ENCODE results near the gene KRT38. TPM values are rescaled to one million over a fixed set of nuclear protein-coding genes. Genes with fewer than 3 reads are reported as not detected.

KRT38 gene
- polyA plus RNA-seq (2013): not detected

DNA sequence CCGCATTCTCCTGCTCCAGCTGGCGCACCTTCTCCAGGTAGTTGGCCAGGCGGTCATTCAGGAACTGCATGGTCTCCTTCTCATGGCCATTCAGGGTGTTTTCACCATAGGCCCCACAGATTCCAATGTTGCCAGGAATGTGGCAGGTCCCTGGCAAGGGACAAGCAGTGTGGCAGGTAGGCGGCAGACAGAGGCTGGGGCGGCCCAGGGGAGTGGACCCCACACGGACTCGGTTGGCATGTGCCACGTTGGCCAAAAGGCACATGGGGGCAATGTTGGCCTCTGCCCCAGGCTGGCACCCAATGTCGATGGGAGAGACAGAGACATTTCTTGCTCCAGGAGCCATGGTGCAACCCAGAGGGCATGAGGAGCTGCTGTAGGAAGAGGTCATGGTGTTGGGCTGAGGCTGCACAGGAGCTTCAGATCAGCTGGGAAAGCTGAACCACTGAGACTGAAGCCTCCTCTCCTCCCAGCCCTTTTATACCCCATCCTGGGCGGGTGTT lies at the start of gene KRT38:
KRT38 (minus strand) TSS at position 453 of the 503 bp plus-strand sequence; CDS start at position 391, 62 bp downstream.
- Histone ChIP-seq H3K36me3 (ENCODE audit: control insufficient read depth in 4 of 4, insufficient read depth in 4 of 4, low read length in 3 of 4) (no peaks in the 10 kb centered on the region), H3K27ac (ENCODE audit: insufficient read depth in 1 of 2, low read depth in 1 of 2, low read length in 2 of 2, poor library complexity in 1 of 2, severe bottlenecking in 2 of 2) (no peak within 1 kb of the TSS), H3K9me3 (ENCODE audit: control extremely low read depth in 1 of 5, control insufficient read depth in 4 of 5, insufficient read depth in 2 of 5, low read depth in 1 of 5, low read length in 4 of 5) (peaks cover 0 to 3% (median 0%) of the 10 kb centered on the region in 5 experiments), H3K4me3 (ENCODE audit: control insufficient read depth in 1 of 7, extremely low read depth in 1 of 7, insufficient read depth in 4 of 7, low read depth in 2 of 7, low read length in 6 of 7) (no peak within 1 kb of the TSS), H3K27me3 (replicated peaks in 2 of 5; ENCODE audit: control insufficient read depth in 4 of 5, insufficient read depth in 5 of 5, low read length in 4 of 5) (peaks cover 0 to 21% (median 10%) of the 10 kb centered on the region in 5 experiments), H3K4me1 (ENCODE audit: control extremely low read depth in 1 of 4, control insufficient read depth in 4 of 4, insufficient read depth in 4 of 4, low read length in 3 of 4) (no peaks in the 10 kb centered on the region)
- no peak for DNase-seq
- POLR2A ChIA-PET: no interaction called here
- CTCF ChIA-PET: no interaction called here
- WGBS (ENCODE audit: insufficient coverage): 95% methylated on average over 8 of the region's 10 CpGs

DNA sequence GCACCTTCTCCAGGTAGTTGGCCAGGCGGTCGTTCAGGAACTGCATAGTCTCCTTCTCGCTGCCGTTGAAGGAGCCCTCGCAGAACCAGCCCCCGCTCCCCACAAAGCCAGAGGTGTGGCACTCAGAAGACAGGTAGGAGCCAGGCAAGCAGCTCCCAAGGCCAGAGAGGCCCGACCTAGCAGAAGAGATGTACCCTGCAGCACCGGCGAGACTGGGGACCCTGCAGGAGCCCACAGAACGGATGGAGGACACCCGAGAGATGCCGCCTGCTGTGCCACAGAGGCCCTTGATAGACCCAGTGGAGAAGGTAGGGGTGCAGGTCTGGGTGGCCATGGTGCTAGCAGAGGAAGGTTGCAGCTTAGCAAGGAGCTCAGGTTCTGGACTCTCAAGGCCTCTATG lies 48.7 kb upstream of the KRT38 start, which contains the start of gene KRT36:
KRT36 (minus strand) TSS at position 380 of the 400 bp plus-strand sequence; CDS start at position 334, 46 bp downstream.
- peaks cover 0 to 5% (median 0%) of the 10 kb centered on the region in 4 experiments for H3K4me1 ChIP-seq (ENCODE audit: control extremely low read depth in 1 of 4, control insufficient read depth in 4 of 4, insufficient read depth in 4 of 4, low read length in 3 of 4)
- H3K27ac ChIP-seq (ENCODE audit: insufficient read depth in 1 of 2, low read depth in 1 of 2, low read length in 2 of 2, poor library complexity in 1 of 2, severe bottlenecking in 2 of 2): no peak within 1 kb of the TSS
- H3K27me3 ChIP-seq (replicated peaks in 2 of 5; ENCODE audit: control insufficient read depth in 4 of 5, insufficient read depth in 5 of 5, low read length in 4 of 5): peaks cover 0 to 2% (median 0%) of the 10 kb centered on the region in 5 experiments
- no peak within 1 kb of the TSS for H3K4me3 ChIP-seq (ENCODE audit: control insufficient read depth in 1 of 7, extremely low read depth in 1 of 7, insufficient read depth in 4 of 7, low read depth in 2 of 7, low read length in 6 of 7)
- H3K36me3 ChIP-seq (ENCODE audit: control insufficient read depth in 4 of 4, insufficient read depth in 4 of 4, low read length in 3 of 4): no peaks in the 10 kb centered on the region
- ChIA-PET CTCF (interaction anchor here (0.8 to 1.3 kb wide), 2 partner anchors 8 to 173 kb away, joined by 3 to 4 read pairs; no protein-coding TSS in a partner anchor), POLR2A (no interaction called here)
- 97% methylated on average over 11 of the region's 12 CpGs for WGBS (ENCODE audit: insufficient coverage)
- DNase-seq: no peak
- no peaks in the 10 kb centered on the region for H3K9me3 ChIP-seq (ENCODE audit: control extremely low read depth in 1 of 5, control insufficient read depth in 4 of 5, insufficient read depth in 2 of 5, low read depth in 1 of 5, low read length in 4 of 5)

DNA sequence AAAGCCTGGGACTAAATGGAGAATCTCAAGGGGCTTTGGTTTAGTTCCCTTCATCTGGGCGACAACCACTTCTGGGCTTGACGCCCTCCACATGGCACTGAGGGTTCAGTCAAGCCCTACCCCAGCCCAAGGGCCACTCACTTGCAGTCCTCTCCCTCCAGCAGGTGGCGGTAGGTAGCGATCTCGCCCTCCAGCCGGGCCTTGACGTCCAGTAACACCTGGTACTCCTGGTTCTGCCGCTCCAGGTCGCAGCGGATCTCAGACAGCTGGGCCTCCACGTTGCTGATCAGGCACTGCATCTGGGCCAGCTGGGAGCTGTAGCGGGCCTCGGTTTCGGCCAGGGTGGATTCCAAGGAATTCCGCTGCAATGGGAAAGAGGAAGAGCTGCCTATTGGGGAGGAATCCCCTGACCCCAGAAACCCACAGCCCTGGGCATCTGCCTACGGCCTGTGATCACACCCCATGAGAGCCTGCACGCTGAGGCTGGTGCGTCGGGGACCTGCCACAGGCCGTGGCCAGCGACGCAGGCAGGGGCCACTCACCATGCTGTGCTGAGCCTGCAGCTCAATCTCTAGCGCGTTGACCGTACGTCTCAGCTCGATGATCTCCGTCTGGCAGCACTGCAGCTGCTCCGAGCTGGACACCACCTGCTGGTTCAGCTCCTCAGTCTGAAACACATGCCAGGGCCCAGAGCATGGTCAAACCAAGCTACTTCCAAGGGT lies 46.2 kb upstream of the KRT38 start:
- ChIA-PET POLR2A (no interaction called here), CTCF (interaction anchor here (1.0 to 1.3 kb wide), 5 partner anchors 8 to 161 kb away, joined by 3 read pairs; no protein-coding TSS in a partner anchor)
- no peak overlapping the region for H3K4me3 ChIP-seq (ENCODE audit: control insufficient read depth in 1 of 7, extremely low read depth in 1 of 7, insufficient read depth in 4 of 7, low read depth in 2 of 7, low read length in 6 of 7)
- H3K27me3 ChIP-seq (replicated peaks in 2 of 5; ENCODE audit: control insufficient read depth in 4 of 5, insufficient read depth in 5 of 5, low read length in 4 of 5): peaks cover 0 to 3% (median 0%) of the 10 kb centered on the region in 5 experiments
- H3K9me3 ChIP-seq (ENCODE audit: control extremely low read depth in 1 of 5, control insufficient read depth in 4 of 5, insufficient read depth in 2 of 5, low read depth in 1 of 5, low read length in 4 of 5): no peaks in the 10 kb centered on the region
- H3K36me3 ChIP-seq (ENCODE audit: control insufficient read depth in 4 of 4, insufficient read depth in 4 of 4, low read length in 3 of 4): no peaks in the 10 kb centered on the region
- H3K27ac ChIP-seq (ENCODE audit: insufficient read depth in 1 of 2, low read depth in 1 of 2, low read length in 2 of 2, poor library complexity in 1 of 2, severe bottlenecking in 2 of 2): no peak overlapping the region
- 63% methylated on average over 27 of the region's 29 CpGs for WGBS (ENCODE audit: insufficient coverage)
- DNase-seq: peak; percentile 18 to 40 (median 25)
- H3K4me1 ChIP-seq (ENCODE audit: control extremely low read depth in 1 of 4, control insufficient read depth in 4 of 4, insufficient read depth in 4 of 4, low read length in 3 of 4): peaks cover 0 to 5% (median 0%) of the 10 kb centered on the region in 4 experiments

DNA sequence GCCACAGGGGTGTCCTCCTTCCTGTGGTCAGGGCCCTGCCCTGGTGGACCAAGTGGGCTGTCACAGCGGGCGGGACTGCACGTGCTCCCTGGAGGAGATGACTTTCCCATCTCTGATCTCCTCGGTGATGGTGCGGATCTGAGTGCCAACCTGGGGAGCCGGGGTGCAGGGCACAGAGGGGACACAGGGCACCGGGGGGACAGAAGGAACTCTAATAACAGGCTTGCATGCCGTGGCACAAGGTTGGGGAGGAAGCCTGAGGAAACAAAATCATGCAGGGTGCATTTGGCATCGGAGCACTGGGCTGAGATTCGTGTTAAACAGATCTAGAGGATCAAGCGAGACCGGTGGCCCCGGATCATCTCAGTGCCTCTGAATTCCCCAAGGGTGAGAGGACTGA lies 45.5 kb upstream of the KRT38 start:
- WGBS (ENCODE audit: insufficient coverage): 94% methylated on average over 13 of the region's 13 CpGs
- Histone ChIP-seq H3K36me3 (ENCODE audit: control insufficient read depth in 4 of 4, insufficient read depth in 4 of 4, low read length in 3 of 4) (no peaks in the 10 kb centered on the region), H3K27ac (ENCODE audit: insufficient read depth in 1 of 2, low read depth in 1 of 2, low read length in 2 of 2, poor library complexity in 1 of 2, severe bottlenecking in 2 of 2) (no peak overlapping the region), H3K4me3 (ENCODE audit: control insufficient read depth in 1 of 7, extremely low read depth in 1 of 7, insufficient read depth in 4 of 7, low read depth in 2 of 7, low read length in 6 of 7) (no peak overlapping the region), H3K4me1 (ENCODE audit: control extremely low read depth in 1 of 4, control insufficient read depth in 4 of 4, insufficient read depth in 4 of 4, low read length in 3 of 4) (peaks cover 0 to 5% (median 0%) of the 10 kb centered on the region in 4 experiments), H3K27me3 (replicated peaks in 2 of 5; ENCODE audit: control insufficient read depth in 4 of 5, insufficient read depth in 5 of 5, low read length in 4 of 5) (peaks cover 0 to 4% (median 0%) of the 10 kb centered on the region in 5 experiments), H3K9me3 (ENCODE audit: control extremely low read depth in 1 of 5, control insufficient read depth in 4 of 5, insufficient read depth in 2 of 5, low read depth in 1 of 5, low read length in 4 of 5) (no peaks in the 10 kb centered on the region)
- POLR2A ChIA-PET: no interaction called here
- CTCF ChIA-PET: interaction anchor here (1.0 to 1.3 kb wide), 4 partner anchors 9 to 162 kb away, joined by 3 read pairs; no protein-coding TSS in a partner anchor
- no peak for DNase-seq

DNA sequence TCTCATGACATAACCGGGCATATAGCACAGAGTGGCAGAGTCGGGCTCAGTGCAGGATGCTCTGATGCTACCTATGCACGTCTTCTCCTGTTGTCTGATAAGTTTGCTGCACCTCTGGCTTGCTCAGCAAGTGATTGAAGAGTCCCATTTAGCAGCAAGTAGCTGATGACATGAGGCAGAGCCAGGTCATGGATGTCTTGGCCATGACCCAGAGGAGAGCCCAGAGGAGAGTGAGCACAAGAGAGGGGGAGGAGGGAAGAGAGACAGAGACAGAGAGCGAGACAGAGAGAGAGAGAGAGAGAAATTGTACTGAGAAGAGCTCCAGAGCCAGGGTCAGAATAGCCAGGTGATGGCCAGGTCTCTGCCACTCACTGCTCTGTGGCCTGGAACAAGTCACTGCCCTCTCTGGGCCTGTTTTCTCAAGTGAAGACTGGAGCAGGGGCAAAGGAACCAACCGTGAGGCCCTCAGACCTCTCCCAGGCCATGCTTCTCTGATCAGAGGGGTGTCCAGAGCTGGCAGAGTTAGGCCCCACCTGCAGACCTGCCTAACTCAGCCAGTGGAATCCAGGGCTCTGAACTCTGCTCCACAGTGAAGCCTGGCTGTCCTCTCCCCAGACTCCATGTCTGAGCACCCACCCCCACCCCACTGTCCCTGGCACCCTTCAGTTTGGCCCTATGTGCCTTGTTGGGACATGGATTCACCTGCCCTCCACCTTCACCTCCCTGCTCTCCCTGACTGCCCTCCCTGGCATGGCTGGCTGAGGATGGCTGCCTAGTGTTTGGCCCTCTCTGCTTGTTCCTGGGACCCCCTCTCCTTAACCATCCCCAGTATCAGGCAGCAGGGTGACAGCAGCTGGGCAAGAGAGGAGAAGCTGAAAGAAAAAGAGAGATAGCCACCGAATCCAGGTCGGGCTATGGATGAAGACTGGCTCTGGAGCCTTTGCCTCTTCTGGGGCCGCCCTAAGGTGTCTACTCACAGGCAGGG lies 44.4 kb upstream of the KRT38 start:
- H3K9me3 ChIP-seq (ENCODE audit: control extremely low read depth in 1 of 5, control insufficient read depth in 4 of 5, insufficient read depth in 2 of 5, low read depth in 1 of 5, low read length in 4 of 5): no peaks in the 10 kb centered on the region
- peaks cover 0 to 2% (median 0%) of the 10 kb centered on the region in 4 experiments for H3K4me1 ChIP-seq (ENCODE audit: control extremely low read depth in 1 of 4, control insufficient read depth in 4 of 4, insufficient read depth in 4 of 4, low read length in 3 of 4)
- no peak overlapping the region for H3K27ac ChIP-seq (ENCODE audit: insufficient read depth in 1 of 2, low read depth in 1 of 2, low read length in 2 of 2, poor library complexity in 1 of 2, severe bottlenecking in 2 of 2)
- H3K36me3 ChIP-seq (ENCODE audit: control insufficient read depth in 4 of 4, insufficient read depth in 4 of 4, low read length in 3 of 4): no peaks in the 10 kb centered on the region
- CTCF ChIA-PET: interaction anchor here (0.9 kb wide), 1 partner anchor 9 kb away, joined by 4 read pairs; no protein-coding TSS in a partner anchor
- no peak overlapping the region for H3K4me3 ChIP-seq (ENCODE audit: control insufficient read depth in 1 of 7, extremely low read depth in 1 of 7, insufficient read depth in 4 of 7, low read depth in 2 of 7, low read length in 6 of 7)
- peaks cover 0 to 4% (median 0%) of the 10 kb centered on the region in 5 experiments for H3K27me3 ChIP-seq (replicated peaks in 2 of 5; ENCODE audit: control insufficient read depth in 4 of 5, insufficient read depth in 5 of 5, low read length in 4 of 5)
- WGBS (ENCODE audit: insufficient coverage): 96% methylated on average over 5 of the region's 8 CpGs
- DNase-seq: no peak
- POLR2A ChIA-PET: no interaction called here

DNA sequence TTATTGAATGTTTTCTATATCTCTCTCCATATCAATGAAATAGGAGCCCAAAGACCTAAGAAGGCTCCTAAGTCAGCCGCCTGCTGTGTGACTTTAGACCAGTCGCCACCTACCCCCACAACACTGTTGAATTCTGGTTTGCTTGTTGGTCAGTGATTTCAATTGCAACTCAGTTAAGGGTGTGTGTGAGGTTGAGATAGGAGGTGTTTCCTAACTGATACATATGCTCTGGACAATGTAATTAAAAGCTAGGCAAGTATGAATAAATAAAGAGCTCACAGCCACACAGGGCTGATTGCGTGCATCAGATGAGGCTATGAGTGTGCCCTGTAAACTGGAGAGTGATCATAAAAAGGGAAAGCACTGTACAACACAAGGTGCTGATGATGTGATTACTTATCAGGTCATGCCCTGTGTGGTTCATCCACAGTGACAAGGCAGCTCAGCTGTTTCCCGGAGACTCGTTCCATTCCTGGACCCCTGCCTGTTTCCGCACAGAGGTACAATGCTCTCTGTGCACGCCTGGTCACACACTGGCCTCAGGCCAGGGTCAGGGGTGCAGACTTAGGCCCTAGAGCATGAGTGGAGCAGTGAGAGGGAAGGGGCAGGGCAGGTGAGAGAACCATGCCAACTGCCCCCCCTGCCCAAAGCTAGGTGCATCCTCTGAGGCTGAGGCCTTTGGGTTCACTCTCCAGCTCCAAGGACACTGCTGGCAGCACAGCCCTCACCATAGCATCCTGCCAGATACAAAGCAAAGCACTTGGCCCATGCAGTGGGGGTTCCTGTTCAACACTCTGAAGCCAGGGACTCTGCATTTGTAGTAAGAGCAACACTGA lies 43.4 kb upstream of the KRT38 start:
- Histone ChIP-seq H3K4me3 (ENCODE audit: control insufficient read depth in 1 of 7, extremely low read depth in 1 of 7, insufficient read depth in 4 of 7, low read depth in 2 of 7, low read length in 6 of 7) (no peak overlapping the region), H3K4me1 (ENCODE audit: control extremely low read depth in 1 of 4, control insufficient read depth in 4 of 4, insufficient read depth in 4 of 4, low read length in 3 of 4) (no peaks in the 10 kb centered on the region), H3K9me3 (ENCODE audit: control extremely low read depth in 1 of 5, control insufficient read depth in 4 of 5, insufficient read depth in 2 of 5, low read depth in 1 of 5, low read length in 4 of 5) (no peaks in the 10 kb centered on the region), H3K27ac (ENCODE audit: insufficient read depth in 1 of 2, low read depth in 1 of 2, low read length in 2 of 2, poor library complexity in 1 of 2, severe bottlenecking in 2 of 2) (no peak overlapping the region), H3K36me3 (ENCODE audit: control insufficient read depth in 4 of 4, insufficient read depth in 4 of 4, low read length in 3 of 4) (no peaks in the 10 kb centered on the region), H3K27me3 (replicated peaks in 2 of 5; ENCODE audit: control insufficient read depth in 4 of 5, insufficient read depth in 5 of 5, low read length in 4 of 5) (peaks cover 0 to 2% (median 0%) of the 10 kb centered on the region in 5 experiments)
- POLR2A ChIA-PET: no interaction called here
- 76% methylated on average over 5 of the region's 7 CpGs for WGBS (ENCODE audit: insufficient coverage)
- CTCF ChIA-PET: interaction anchor here (0.5 to 1.2 kb wide), 2 partner anchors 11 to 12 kb away, joined by 3 read pairs; no protein-coding TSS in a partner anchor
- no peak for DNase-seq
